HG03575 (cell line): ENCODE results near the gene CLOCK.
"Not testable (repeated sequence)": the region's sequence is repeated elsewhere in the genome, so short reads cannot be mapped to it uniquely, and the experiment has no call there.

Experiments used
- ATAC-seq: cut with Tn5 transposase; IDR thresholded peaks from one replicate; pipeline ENCODE4 v1.9.1; 2021; ENCODE audit not compliant: unreplicated experiment, insufficient number of reproducible peaks, low FRiP score; ENCODE audit errors: extremely low read depth

Gene CLOCK, protein sequence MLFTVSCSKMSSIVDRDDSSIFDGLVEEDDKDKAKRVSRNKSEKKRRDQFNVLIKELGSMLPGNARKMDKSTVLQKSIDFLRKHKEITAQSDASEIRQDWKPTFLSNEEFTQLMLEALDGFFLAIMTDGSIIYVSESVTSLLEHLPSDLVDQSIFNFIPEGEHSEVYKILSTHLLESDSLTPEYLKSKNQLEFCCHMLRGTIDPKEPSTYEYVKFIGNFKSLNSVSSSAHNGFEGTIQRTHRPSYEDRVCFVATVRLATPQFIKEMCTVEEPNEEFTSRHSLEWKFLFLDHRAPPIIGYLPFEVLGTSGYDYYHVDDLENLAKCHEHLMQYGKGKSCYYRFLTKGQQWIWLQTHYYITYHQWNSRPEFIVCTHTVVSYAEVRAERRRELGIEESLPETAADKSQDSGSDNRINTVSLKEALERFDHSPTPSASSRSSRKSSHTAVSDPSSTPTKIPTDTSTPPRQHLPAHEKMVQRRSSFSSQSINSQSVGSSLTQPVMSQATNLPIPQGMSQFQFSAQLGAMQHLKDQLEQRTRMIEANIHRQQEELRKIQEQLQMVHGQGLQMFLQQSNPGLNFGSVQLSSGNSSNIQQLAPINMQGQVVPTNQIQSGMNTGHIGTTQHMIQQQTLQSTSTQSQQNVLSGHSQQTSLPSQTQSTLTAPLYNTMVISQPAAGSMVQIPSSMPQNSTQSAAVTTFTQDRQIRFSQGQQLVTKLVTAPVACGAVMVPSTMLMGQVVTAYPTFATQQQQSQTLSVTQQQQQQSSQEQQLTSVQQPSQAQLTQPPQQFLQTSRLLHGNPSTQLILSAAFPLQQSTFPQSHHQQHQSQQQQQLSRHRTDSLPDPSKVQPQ

DNA sequence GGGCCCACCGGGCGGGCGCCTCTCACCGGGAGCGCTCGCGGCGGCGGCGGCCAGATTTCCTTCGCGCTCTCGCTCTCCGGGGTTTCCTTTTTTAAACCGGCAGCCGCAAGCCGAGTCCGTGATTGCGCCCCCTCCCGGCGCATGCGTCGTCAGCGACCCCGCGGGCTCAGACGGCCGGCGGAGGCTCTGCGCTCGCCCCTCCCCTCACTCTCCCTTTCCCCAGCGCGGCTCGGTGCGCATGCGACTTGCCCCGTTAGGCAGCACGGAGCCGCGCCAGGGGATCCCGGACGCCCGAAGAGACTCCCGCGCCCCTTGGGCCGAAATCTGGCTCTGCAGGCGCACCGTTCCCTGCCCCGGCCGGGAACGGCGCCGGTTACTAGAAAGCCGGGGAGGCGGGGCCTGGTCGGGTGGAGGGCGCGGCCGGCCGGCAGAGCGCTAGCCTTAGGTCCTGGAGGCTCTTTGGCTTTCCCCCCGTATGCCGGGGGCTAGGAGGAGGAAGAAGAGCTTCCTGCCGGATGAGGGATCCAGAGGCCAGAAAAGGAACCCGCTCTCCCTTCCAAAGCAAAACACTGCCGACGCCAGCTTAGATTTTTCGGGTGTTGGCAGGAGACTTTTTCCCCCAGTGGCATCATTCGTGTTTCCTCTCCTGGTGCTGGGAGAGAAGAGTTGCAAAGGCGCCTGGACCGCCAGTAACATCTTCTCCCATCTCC lies at the start of gene CLOCK:
Gene CLOCK (minus strand): TSS at position 154 of the 710 bp plus-strand sequence. CDS start 64,124 bp downstream, outside the sequence.
- peak; percentile 51 for ATAC-seq

DNA sequence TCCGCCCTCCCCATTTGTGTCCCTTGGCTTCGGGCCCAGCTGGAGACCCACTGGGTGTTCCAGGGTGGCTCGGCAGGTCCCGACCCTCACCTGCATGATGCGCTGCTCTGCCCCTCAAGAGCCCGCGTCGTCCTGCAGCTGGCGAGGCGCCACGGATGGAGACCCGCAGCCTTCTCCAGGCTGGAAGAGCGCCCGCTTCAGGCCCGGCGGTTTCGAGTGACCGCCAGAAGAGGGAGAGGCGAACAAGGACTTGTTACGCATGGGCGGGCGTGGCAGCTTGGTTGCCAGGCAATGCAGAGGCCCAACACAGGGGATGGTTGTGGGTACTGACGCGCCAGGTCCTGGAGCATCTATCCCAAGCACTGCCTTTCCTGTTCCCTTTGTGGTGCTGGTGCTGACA lies 45.3 kb upstream of the CLOCK start, which contains the start of gene PDCL2:
Gene PDCL2 (minus strand): TSS at position 232 of the 400 bp plus-strand sequence. CDS start 136 bp downstream, at position 96.
- ATAC-seq, result no peak

DNA sequence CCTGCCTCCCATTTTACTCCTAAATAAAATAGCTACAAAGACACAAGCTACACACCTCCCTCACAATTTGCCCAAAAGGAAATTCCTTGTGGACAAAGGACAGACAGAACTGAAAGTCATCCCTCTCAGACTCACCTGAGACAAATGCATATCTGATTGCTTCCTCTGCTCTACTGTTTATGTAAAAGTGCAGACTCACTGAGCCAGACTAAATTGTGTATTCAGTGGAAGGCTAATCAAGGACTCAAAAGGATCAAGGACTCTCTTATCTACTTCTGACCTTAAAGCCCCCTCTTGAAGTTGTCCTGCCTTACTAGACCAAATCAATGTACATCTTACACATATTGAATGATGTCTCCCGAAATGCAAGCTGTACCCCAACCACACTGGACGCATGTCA lies 41.5 kb upstream of the CLOCK start:
- no peak for ATAC-seq

DNA sequence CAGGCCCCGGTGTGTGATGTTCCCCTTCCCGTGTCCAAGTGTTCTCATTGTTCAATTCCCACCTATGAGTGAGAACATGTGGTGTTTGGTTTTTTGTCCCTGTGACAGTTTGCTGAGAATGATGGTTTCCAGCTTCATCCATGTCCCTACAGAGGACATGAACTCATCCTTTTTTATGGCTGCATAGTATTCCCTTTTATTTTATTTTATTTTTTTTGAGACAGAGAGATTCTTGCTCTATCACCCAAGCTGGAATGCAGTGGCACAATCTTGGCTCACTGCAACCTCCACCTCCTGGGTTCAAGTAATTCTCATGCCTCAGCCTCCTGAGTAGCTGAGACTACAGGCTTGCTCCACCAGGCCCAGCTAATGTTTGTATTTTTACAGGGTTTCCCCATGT lies 36.1 kb upstream of the CLOCK start:
- ATAC-seq, result not testable (repeated sequence)

DNA sequence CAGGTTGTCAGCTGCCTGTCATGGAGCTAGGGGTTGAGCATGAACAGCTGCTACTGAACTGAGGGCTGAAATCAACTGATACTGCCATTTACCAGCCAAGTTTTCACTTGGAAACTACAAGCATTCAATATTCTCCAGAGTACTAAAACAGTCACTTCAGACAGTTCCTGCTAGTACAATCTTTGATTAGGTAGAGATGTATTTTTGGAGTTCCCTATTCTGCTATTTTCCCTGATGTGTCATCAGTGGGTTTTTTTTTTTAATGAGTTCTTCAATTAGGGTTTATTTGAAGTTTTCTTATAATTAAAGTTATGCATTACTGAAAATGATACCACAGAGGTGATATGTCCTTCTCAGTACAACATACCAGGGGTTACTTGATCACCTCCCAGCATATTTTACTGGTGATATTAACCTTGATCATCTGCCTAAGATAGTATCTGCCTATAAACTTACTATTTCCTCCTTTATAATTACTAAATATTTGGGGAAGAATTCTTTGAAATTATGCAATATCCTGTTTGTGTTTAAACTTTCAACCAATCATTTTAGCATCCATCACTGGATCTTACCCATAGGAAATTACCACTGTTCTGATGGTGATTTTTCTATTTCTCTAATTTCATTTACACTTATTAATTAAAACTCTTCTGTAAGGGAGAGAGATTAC lies 31.8 kb upstream of the CLOCK start:
- no peak for ATAC-seq

DNA sequence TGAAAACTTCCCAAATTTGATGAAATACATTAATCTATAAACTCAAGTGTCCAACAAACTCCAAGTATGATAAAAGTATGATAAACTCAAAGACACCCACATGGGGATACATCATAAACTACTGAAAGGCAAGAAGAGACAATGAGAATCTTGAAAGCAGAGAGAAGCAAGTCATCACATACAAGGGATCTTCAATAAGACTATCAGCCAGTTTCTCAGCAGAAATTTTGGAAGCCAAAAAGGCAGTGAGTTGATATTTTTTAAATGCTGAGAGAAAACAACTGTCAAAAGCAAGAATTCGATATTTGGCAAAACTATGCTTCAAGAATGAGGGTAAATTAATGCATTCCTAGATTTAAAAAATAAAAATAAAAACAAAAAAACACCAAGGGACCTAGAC lies 28.8 kb upstream of the CLOCK start:
- no peak for ATAC-seq

DNA sequence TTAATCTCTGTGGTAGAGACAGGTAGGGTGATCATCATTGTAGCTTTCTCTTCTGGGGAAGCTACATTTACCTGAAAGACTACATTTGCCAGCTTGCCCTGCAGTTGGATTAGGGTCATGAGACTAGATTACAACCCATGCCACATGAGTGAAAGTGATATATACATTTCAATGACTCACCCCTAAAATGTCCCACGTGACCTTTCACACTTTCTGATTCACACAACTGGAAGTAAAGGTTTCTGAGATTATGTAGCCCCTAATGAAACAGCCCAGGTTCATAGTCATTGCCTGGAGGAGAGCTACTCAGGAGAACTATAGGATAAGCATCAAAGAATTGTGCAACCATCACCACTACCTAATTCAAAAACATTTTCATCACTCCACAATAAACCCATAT lies 27.5 kb upstream of the CLOCK start:
- ATAC-seq, result no peak

DNA sequence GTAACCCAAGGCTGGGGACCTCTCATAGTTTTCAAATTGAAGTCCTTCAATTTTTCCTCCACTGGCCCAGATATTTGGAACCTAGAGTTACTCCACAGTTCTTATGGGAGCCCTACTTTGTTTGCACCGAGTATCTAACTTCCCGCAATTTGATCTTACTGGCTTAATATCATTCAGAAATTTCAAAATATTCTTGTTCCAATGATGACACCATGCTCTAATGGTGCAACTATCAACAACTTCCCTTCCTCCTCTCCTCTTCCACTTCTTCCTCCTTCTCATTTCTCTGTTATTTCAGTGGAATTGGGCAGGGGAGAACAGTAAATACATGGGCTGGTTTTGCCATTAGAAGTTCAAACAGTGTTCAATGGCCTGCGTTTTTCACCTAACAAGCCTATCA lies 25.1 kb upstream of the CLOCK start:
- ATAC-seq, result no peak

DNA sequence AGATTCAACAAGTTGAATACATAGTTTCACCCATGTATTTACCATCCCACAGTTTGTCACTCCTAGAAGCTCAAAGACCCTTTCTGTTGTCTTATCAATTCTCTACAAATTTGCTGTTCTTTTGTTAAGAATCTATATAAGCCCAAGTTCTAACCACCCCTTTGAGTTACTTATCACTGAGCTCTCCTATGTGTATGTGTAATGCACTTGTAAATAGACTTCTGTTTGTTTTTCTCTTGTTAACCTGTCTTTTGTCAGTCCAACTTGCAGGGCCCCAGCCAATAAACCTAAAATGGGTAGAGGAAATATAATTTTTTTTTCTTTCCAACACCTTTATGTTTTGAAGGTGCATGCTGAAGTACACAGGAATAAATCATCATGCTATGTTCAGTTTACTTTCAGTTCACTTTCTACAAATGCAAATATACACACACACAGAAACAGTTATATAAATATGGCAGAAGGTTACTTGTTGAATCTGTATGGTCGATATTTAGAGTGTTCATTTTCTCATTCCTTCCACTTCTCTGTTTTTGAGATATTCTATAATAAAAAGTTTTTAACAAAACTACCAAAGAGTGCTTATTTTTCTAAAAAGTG lies 22.3 kb upstream of the CLOCK start:
- peak; percentile 80 for ATAC-seq

DNA sequence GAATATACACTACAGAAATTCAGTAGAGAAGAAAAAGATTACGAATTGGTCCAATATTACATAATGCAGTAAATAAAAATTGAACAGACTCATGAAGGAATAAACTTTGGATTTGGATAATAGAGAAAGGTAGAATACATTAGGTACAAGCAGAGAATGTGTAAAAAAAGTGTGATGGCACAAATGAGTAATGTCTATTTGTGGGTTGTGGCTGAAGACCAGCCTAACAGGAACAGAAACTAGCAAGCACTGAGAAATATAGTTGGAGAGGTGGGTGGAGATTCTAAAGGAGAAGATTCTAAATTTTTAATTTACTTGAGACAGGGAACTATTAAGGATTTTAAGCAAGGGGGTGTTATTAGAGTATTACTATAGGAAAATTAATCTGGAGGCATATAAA lies 15.2 kb upstream of the CLOCK start:
- ATAC-seq, result peak; percentile 100

DNA sequence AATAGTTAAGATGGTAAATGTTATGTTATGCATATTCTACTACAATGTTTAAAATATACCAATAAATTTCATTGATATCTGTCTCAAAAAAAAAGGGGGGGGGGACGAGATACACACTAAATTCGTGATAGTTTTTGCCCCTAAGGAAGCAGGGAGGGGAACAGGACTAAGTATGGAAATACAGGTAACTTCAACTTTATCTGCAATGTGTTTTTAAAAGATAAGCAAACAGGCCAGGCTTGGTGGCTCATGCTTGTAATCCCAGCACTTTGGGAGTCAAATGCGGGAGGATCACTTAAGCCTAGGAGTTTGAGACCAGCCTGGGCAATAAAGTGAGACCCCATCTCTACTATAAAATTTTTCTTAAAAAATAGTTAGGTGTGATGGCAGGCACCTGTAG lies 13.4 kb upstream of the CLOCK start:
- ATAC-seq, result no peak

DNA sequence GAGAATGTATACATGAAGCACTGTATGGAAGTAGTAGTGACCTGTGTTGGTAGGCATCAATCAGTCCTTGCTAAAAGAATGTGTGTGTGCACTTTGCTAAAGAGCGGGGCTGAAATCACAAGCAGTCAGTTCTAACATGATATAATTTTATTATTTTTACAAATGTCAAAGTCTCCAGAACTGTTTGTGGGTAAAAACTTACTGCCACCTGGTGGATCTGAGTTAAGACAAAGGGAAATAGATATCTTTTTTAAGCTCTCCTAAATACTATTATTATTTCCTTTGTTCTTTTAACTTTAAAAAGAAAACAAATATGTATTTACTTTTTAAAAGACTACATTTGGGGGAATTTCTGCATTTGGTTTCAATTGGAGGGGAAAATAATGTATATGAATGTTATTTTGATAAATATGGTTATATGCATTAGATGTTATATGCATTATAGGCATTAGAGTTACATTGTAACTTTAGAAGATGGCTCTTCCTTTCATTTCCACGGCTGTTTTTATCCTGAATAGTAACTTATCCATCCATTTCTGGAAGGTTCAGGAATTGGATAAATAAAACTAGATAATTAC lies 7.8 kb upstream of the CLOCK start:
- ATAC-seq, result no peak

DNA sequence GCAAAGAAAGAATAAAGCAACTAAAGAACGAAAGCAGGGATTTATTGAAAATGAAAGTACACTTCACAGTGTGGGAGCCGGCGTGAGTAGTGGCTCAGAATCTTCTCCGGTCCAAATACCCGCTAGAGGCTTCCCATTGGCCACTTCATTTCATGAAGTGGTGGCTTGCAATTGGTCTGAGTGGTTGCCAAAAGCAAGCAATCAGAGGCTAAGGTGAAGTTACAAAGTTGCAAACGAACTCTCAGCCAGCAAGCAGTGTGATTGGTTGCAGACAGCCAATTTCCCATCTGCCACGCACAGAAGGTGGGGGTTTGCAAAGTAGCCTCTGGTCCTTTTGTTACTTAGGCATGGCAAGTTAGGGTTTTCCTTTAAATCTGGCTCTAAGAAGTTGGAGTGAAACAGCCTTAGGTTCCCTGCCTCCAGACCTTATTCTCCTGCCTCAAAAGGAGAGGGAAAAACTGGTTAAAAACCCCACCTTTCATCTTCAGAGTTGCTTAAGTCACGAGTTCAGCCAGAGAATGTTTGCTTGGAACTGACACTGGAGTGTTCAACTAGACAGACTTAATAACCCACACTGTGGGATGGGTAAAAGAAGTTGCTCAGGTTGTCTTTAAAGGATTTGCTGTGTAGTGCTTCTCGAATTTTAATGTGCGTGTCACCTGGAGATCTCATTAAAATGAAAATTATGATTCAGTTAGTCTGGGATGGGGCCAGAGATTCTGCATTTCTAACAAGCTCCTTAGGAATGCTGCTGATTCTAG lies 6.9 kb upstream of the CLOCK start:
- no peak for ATAC-seq

DNA sequence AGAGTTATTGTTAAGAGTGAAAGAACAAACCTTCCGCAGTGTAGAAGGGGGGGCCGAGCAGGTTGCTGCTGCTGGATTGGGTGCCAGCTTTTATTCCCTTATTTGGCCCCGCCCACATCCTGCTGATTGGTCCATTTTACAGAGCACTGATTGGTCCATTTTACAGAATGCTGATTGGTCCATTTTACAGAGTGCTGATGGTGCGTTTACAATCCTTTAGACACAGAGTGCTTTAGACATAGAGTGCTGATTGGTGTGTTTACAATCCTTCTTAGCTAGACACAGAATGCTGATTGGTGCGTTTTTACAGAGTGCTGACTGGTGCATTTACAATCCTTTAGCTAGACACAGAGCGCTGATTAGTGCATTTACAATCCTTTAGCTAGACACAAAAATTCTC lies 5.3 kb upstream of the CLOCK start:
- not testable (repeated sequence) for ATAC-seq

DNA sequence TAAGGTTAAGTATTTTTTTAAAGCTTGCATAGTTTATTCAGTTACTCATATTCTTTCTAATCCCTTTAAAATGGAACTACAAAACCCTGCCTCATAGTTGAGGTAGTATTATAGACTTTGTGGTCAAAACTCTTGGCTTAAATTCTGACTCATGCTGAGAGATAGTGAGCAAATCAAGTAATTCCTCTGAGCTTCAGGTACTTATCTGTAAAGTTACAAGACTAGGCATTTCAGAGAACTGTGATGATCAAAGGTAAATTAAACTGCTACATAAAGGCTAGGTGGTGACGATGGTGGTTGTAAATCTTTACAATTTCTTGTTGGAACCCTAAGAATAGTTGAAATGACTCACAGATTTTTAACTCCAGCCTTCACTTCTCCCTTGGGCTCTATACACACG lies 3.2 kb upstream of the CLOCK start:
- no peak for ATAC-seq

DNA sequence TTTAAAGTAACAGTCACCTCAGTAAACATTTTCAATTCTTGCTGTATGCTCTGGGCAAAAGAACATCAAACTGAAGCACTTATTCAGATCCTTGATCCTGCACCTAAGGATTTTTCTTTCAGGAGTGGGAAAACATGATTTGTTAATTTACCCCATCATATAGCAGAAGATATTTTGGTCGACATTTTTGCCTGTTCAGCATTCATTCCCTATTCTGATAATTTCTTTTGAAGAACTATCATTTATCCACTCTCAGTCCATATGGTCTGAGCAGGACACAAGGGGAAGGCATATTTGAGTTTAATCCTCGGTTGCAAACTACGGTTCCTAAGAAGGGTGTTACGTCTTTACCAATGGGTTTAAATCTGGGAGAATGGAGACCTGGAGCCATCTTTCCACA lies 1.2 kb upstream of the CLOCK start:
- no peak for ATAC-seq

DNA sequence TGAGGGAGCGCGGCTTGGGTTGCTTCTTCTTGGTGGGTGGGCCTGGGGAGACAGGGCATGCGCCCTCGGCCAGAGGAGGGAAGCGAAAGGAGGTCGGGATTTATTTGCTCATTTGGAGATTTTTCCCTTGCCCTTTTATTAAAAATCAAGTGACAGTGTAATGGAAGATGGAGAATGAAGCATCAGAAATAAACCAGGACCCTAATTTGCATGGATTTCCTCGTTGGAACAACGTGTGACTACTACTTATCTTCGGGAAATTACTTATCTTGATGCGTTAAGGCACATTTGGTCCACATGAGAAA lies 709 bp upstream of the CLOCK start:
- ATAC-seq, result no peak

DNA sequence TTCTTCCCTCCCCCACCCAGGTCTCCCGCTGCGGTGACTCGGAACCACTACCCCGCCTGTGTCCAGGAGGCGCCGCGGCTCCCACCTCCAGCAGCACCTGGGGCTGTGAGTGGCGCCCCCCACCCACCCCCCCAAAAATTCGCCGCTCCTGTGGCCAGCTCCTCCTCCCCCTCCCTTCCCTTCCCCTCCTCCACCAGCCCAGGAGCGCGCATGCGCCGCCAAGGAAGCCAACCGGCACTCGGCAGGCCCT lies 278 bp downstream of the CLOCK start:
- ATAC-seq, result no peak
